ENCODE measurements around the gene SLC35B3. TPM values are rescaled to one million over a fixed set of nuclear protein-coding genes. Genes with fewer than 3 reads are reported as not detected.

SLC35B3 gene
- total RNA-seq, 1 experiment from 2014 or later, result 8.6 TPM

- POLR2A ChIA-PET, result no interaction called here
- no peaks in the 10 kb centered on the region for H3K27me3 ChIP-seq (ENCODE audit: insufficient read depth, low read length)
- TF ChIP-seq POLR2A (IDR thresholded peaks at IDR 0.05; ENCODE audit: borderline replicate concordance, extremely low read depth, insufficient read depth, insufficient read length) (no peak), MAX (IDR thresholded peaks at IDR 0.05) (no peak), TCF7L2 (IDR thresholded peaks at IDR 0.05; ENCODE audit: borderline replicate concordance, extremely low read depth, insufficient read depth, insufficient read length) (no peak), RAD21 (IDR thresholded peaks at IDR 0.05; ENCODE audit: low read depth) (peak; percentile 15; the same call in 1 of the 2 replicates), ELF1 (IDR thresholded peaks at IDR 0.05; ENCODE audit: borderline replicate concordance, low read depth) (no peak), ZFX (IDR thresholded peaks at IDR 0.05) (no peak)
- no peak overlapping the region for H3K4me2 ChIP-seq (ENCODE audit: low read length)
- no peak overlapping the region for H3K4me3 ChIP-seq (replicated peaks in 1 of 2; ENCODE audit: low read depth in 1 of 2, low read length in 2 of 2)
- no peaks in the 10 kb centered on the region for H4K20me1 ChIP-seq (ENCODE audit: insufficient read depth)
- intact Hi-C loops (cut with micrococcal nuclease), result no loop called here
- CTCF ChIA-PET, result no interaction called here
- H3K36me3 ChIP-seq (ENCODE audit: control insufficient read depth in 1 of 2, insufficient read depth in 2 of 2, low read length in 2 of 2), result no peaks in the 10 kb centered on the region
- H3K9me2 ChIP-seq (ENCODE audit: insufficient read depth), result no peaks in the 10 kb centered on the region
- no peaks in the 10 kb centered on the region for H3K4me1 ChIP-seq (ENCODE audit: control insufficient read depth in 1 of 2, insufficient read depth in 2 of 2, low read length in 2 of 2)
- H3K9ac ChIP-seq (ENCODE audit: low read length), result no peak overlapping the region
- BruUV-seq (replicated peaks), result no TSS peak
- no peaks in the 10 kb centered on the region for H3K79me2 ChIP-seq (ENCODE audit: insufficient read depth, low read length)
- H2AFZ ChIP-seq (ENCODE audit: low read depth, low read length, poor library complexity, severe bottlenecking), result no peak overlapping the region
- RAD21 ChIA-PET (ENCODE audit: low non-redundant PET in 1 of 2, low total read pairs in 2 of 2, uncharacterized antibody in 2 of 2, unreplicated experiment in 2 of 2), result no interaction called here
- no peak overlapping the region for H3K27ac ChIP-seq (ENCODE audit: low read depth, low read length)
- no peak for DNase-seq (ENCODE audit: low read depth, low spot score)
- ATAC-seq, result no peak
- no peaks in the 10 kb centered on the region for H3K9me3 ChIP-seq (ENCODE audit: control insufficient read depth in 1 of 2, insufficient read depth in 1 of 2, low read depth in 1 of 2, low read length in 2 of 2)
Measured at GRCh38 chr6:8481727-8482126, 46.4 kb upstream of the SLC35B3 start.

- Histone ChIP-seq H3K27me3 (ENCODE audit: insufficient read depth, low read length) (no peaks in the 10 kb centered on the region), H4K20me1 (ENCODE audit: insufficient read depth) (no peaks in the 10 kb centered on the region), H3K9me2 (ENCODE audit: insufficient read depth) (peaks cover 4% of the 10 kb centered on the region; the same call in 1 of the 2 replicates), H2AFZ (ENCODE audit: low read depth, low read length, poor library complexity, severe bottlenecking) (no peak overlapping the region), H3K79me2 (ENCODE audit: insufficient read depth, low read length) (no peaks in the 10 kb centered on the region), H3K36me3 (ENCODE audit: control insufficient read depth in 1 of 2, insufficient read depth in 2 of 2, low read length in 2 of 2) (no peaks in the 10 kb centered on the region), H3K9me3 (ENCODE audit: control insufficient read depth in 1 of 2, insufficient read depth in 1 of 2, low read depth in 1 of 2, low read length in 2 of 2) (no peaks in the 10 kb centered on the region), H3K4me1 (ENCODE audit: control insufficient read depth in 1 of 2, insufficient read depth in 2 of 2, low read length in 2 of 2) (no peaks in the 10 kb centered on the region), H3K4me3 (replicated peaks in 1 of 2; ENCODE audit: low read depth in 1 of 2, low read length in 2 of 2) (no peak overlapping the region), H3K27ac (ENCODE audit: low read depth, low read length) (no peak overlapping the region), H3K4me2 (ENCODE audit: low read length) (no peak overlapping the region), H3K9ac (ENCODE audit: low read length) (no peak overlapping the region)
- DNase-seq (ENCODE audit: low read depth, low spot score) (no peak), ATAC-seq (no peak)
- TF ChIP-seq SP1 (IDR thresholded peaks at IDR 0.05; ENCODE audit: low read depth) (no peak), ATF3 (IDR thresholded peaks at IDR 0.05) (no peak), CEBPB (IDR thresholded peaks at IDR 0.05; ENCODE audit: low read depth) (no peak), POLR2AphosphoS5 (IDR thresholded peaks at IDR 0.05; ENCODE audit: low read depth, low read length) (no peak), CTCF (IDR thresholded peaks at IDR 0.05 in 2 of 3, conservative IDR thresholded peaks at IDR 0.05 in 1 of 3; ENCODE audit: borderline replicate concordance in 1 of 3, insufficient read depth in 1 of 3, low read depth in 2 of 3, low read length in 2 of 3) (no peak), CBX3 (IDR thresholded peaks at IDR 0.05; ENCODE audit: low read depth) (no peak), ELF1 (IDR thresholded peaks at IDR 0.05; ENCODE audit: borderline replicate concordance, low read depth) (no peak), EZH2phosphoT487 (IDR thresholded peaks at IDR 0.05; ENCODE audit: borderline replicate concordance) (no peak), YY1 (IDR thresholded peaks at IDR 0.05; ENCODE audit: extremely low read depth, insufficient replicate concordance, low read depth, low read length) (no peak), REST (IDR thresholded peaks at IDR 0.05; ENCODE audit: low read depth) (no peak), ZFX (IDR thresholded peaks at IDR 0.05) (no peak), POLR2A (IDR thresholded peaks at IDR 0.05; ENCODE audit: borderline replicate concordance, extremely low read depth, insufficient read depth, insufficient read length) (no peak), EZH2 (IDR thresholded peaks at IDR 0.05) (no peak), RAD21 (IDR thresholded peaks at IDR 0.05; ENCODE audit: low read depth) (no peak)
- BruUV-seq (replicated peaks), result no TSS peak
- ChIA-PET RAD21 (ENCODE audit: low non-redundant PET in 1 of 2, low total read pairs in 2 of 2, uncharacterized antibody in 2 of 2, unreplicated experiment in 2 of 2) (no interaction called here), CTCF (no interaction called here), POLR2A (no interaction called here)
- intact Hi-C loops (cut with micrococcal nuclease), result no loop called here
Measured at GRCh38 chr6:8478418-8478817, 43.1 kb upstream of the SLC35B3 start.
